ENCODE data around the gene KRTAP1-5.

GRCh38 chr17:41057547-41057946 is 30.5 kb upstream of the KRTAP1-5 start:
- TF ChIP-seq CTCF (IDR thresholded peaks at IDR 0.05): no peak
- no peak for TF ChIP-seq POLR2A (IDR thresholded peaks at IDR 0.05)

All from uterus (tissue), 2 donors.